Epithelial cell of esophagus (primary cell): ENCODE results near the gene FBN3.
"Not testable (repeated sequence)": the region's sequence is repeated elsewhere in the genome, so short reads cannot be mapped to it uniquely, and the experiment has no call there.

Experiments used
- DNase-seq: peaks from one replicate; pipeline ENCODE4 v3.0.0; 2010; ENCODE audit warnings: low read depth
- H3K4me3 ChIP-seq: 2 replicates; pipeline ENCODE4 v1.5.1; 2011; ENCODE audit warnings: mild to moderate bottlenecking, low read length, control low read depth
- TF ChIP-seq, protein P1 (sequence below): IDR thresholded peaks from 2 replicates; pipeline ENCODE4 v1.5.1; 2011; ENCODE audit warnings: low read depth, mild to moderate bottlenecking, low read length, control low read depth, inconsistent platforms; ENCODE audit not compliant: insufficient read depth; ENCODE audit errors: missing control alignments

FBN3 gene

GRCh38 chr19:8158411-8159074 lies 9.2 kb upstream of the FBN3 start:
- H3K4me3 ChIP-seq = no peak overlapping the region
- peak; percentile 49 for DNase-seq
- TF ChIP-seq, protein P1, sequence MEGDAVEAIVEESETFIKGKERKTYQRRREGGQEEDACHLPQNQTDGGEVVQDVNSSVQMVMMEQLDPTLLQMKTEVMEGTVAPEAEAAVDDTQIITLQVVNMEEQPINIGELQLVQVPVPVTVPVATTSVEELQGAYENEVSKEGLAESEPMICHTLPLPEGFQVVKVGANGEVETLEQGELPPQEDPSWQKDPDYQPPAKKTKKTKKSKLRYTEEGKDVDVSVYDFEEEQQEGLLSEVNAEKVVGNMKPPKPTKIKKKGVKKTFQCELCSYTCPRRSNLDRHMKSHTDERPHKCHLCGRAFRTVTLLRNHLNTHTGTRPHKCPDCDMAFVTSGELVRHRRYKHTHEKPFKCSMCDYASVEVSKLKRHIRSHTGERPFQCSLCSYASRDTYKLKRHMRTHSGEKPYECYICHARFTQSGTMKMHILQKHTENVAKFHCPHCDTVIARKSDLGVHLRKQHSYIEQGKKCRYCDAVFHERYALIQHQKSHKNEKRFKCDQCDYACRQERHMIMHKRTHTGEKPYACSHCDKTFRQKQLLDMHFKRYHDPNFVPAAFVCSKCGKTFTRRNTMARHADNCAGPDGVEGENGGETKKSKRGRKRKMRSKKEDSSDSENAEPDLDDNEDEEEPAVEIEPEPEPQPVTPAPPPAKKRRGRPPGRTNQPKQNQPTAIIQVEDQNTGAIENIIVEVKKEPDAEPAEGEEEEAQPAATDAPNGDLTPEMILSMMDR = peak; percentile 49

DNA sequence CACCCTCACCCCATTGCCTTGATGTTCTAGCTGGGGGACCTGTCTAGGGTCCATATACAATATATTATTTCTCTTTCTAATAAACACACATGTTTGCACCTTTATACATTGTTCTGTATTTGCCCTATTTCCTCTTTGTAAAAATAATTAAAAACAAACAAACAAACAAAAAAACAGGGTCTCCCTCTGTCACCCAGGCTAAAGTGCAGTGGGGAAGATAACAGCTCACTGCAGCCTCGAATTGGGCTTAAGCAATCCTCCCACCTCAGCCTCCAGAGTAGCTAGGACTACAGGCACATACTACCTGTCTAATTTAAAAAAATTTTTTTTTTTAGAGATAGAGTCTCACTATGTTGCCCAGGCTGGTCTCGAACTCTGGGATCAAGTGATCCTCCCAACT lies 5.9 kb upstream of the FBN3 start:
- H3K4me3 ChIP-seq = no peak overlapping the region
- TF ChIP-seq, protein P1 = no peak

GRCh38 chr19:8154014-8154413 lies 4.6 kb upstream of the FBN3 start:
- DNase-seq, H3K4me3 ChIP-seq: not testable (repeated sequence)

More for the DNA sequence above, 5.9 kb upstream of the FBN3 start:
- no peak for DNase-seq

DNA sequence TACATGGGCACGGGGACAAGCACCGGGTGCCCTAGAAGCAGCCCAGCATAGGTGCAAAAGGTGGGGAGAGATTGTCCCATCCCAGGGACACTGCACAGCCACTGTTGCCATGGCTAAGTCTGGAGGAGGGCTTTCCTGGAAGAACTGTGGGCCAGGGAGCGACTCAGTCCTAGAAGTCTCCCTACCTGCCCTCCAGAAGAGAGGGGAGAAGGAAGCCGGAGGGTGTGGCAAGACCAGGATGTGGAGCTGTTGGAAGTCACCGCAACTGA lies 2.3 kb upstream of the FBN3 start:
- TF ChIP-seq, protein P1 = no peak
- no peak overlapping the region for H3K4me3 ChIP-seq
- no peak for DNase-seq

DNA sequence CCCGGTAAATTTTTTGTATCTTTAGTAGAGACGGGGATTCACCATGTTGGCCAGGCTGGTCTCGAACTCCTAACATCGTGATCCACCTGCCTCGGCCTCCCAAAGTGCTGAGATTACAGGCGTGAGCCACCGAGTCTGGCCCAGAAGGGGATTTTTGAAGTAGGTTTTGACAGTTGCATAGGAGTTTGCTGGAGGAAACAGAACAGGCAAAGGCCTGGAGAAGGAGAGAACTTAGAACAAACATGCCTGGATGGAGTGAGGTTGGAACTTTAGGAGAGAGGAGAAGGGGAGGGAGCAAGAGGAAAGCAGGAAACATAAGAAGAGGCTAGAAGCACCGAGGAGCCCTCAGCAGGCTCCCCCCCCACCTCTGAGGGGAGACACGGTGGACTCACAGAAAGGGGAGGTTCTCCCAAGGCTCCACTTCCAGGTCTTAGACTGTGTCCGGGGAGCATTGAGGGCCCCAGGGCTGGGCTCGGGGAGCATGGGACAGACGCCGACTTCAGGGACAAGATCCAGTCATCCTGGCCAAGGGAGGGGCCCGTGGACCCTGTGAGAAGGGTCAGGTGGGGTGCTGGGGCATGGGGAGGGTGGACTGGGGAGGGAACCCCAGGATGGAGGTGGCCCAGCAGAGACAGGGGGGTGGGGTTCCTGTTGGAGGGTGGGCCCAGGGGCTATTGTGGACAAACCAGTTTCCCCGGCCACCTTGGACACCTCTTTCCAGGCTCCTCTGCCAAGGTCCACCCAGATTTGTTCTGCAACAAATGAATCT lies 1.8 kb upstream of the FBN3 start:
- H3K4me3 ChIP-seq = no peak overlapping the region
- DNase-seq = no peak
- TF ChIP-seq, protein P1 = no peak

DNA sequence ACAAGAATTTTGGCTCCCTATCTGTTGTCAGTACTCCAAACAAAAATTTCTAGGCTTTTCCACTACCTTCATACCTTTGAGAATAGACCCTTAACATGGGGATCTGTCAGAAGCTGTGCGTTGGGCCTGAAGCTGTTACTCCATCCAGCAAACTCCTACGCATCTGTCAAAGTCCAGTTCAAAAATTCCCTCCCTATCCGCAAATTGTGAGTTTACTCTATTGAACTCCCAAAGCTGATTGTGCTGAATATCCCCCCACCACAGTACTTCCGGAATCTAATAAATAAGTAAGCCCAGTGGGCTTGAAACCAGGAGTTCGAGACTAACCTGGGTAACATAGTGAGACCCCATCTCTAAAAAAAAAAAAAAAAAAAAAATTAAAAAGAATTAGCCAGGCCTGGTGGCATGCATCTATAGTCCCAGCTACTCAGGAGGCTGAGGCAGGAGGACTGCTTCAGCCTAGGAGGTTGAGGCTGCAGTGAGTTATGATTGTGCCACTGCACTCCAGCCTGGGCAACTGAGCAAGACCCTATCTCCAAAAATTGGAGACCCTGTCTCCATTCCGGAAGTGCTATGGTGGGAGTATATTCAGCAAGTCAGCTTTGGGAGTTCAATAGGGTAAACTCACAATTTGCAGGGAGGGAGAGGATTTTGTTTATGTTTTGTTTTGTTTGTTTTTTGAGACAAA lies 930 bp upstream of the FBN3 start:
- DNase-seq = no peak
- no peak overlapping the region for H3K4me3 ChIP-seq
- TF ChIP-seq, protein P1 = no peak

DNA sequence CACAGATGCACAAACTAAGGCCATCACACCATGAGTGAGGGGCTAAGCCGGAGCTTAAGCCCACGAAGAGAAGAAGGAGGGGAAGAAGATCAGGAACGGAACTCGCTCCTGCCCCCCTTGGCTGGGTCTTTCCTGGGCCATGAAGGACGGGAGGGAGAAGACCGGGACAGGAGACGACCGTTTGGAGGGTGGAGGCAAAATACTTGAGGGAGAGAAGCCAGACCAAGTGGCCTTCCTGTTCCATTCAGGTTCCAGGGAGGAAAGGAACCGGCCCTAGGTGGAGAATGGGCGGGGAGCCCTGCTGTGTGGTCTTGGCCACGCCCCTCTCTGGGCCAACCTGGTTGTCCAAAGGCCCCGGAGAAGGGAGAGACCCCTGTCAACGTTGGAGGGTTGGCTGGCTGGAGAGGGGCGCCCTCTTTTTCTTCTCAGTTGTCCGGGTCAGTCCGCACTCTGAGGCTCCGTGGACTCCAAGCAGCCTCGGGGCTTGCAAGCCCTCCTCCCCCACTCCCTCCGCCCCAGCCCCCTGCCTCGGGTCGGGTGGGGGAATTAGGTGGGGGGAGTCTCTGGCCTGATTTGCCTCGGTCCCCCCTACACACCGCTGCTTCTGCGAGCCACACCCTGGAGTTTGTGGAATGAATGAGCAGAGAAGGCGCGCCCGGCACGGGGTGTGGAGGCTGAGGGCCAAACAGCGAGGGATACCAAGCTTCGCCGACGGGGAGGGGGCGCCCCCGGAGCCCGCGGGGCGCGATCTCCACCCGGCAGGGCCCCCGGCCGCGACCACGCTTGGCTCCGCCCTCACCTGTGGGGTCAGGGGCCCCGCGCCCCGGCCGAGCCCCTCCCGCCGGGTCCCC lies 757 bp downstream of the FBN3 start:
- no peak overlapping the region for H3K4me3 ChIP-seq
- TF ChIP-seq, protein P1 = no peak
- DNase-seq = no peak
